Measurements from ENCODE around the gene ZNF200.

ZNF200 gene

GRCh38 chr16:3248596-3248995 lies 13.6 kb upstream of the ZNF200 start:
- H3K27ac ChIP-seq: no peak overlapping the region
- TF ChIP-seq CTCF (IDR thresholded peaks at IDR 0.05): no peak
- TF ChIP-seq ZFX (IDR thresholded peaks at IDR 0.05; ENCODE audit: borderline replicate concordance): no peak

DNA sequence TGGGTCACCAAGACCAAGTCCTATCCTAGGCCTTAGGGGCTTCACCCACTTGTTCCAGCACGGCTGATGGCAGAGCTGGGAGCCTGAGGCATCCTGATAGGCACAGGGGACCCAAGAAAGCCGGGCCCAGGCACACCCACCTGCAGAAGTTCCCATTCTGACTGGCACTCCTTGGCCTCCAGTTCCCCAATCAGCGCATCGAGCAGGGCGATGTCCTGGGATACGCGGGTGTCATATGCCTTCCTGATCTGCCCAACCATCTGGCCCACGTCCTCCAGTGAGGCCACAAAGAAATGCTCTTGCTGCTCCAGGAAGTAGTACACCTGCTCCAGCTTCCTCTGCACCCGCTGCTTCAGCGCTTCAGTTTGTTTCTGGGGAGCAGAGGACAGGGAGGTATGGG lies 11.9 kb upstream of the ZNF200 start:
- no peak overlapping the region for H3K27ac ChIP-seq
- TF ChIP-seq ZFX (IDR thresholded peaks at IDR 0.05; ENCODE audit: borderline replicate concordance) (no peak), CTCF (IDR thresholded peaks at IDR 0.05) (no peak)

GRCh38 chr16:3246002-3246401 lies 11.0 kb upstream of the ZNF200 start:
- no peak overlapping the region for H3K27ac ChIP-seq
- TF ChIP-seq CTCF (IDR thresholded peaks at IDR 0.05): no peak
- TF ChIP-seq ZFX (IDR thresholded peaks at IDR 0.05; ENCODE audit: borderline replicate concordance): no peak

DNA sequence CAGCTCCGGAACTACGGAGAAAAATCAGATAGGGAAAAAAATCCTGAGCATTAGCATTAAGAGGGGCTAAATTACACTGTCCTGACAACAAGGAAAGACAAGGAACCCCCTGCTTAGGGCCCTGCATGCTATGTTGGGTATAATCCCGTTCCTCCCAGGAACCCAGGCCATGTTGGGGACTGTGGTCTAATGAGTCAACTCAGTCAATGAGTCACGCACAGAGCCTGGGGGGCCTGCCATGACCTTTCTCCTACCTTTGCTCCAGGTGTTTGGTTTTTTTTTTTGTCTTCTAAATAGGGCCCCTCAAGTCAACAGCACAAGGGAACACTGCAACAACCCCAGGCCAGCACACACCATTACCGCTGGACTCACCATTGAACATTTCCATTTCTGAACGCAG lies 8.9 kb upstream of the ZNF200 start:
- no peak overlapping the region for H3K27ac ChIP-seq
- TF ChIP-seq CTCF (IDR thresholded peaks at IDR 0.05) (no peak), ZFX (IDR thresholded peaks at IDR 0.05; ENCODE audit: borderline replicate concordance) (no peak)

- H3K27ac ChIP-seq: no peak overlapping the region
- TF ChIP-seq CTCF (IDR thresholded peaks at IDR 0.05) (no peak), ZFX (IDR thresholded peaks at IDR 0.05; ENCODE audit: borderline replicate concordance) (no peak)
Observed at GRCh38 chr16:3242709-3243108, 7.8 kb upstream of the ZNF200 start.

GRCh38 chr16:3241761-3242160 lies 6.8 kb upstream of the ZNF200 start:
- TF ChIP-seq ZFX (IDR thresholded peaks at IDR 0.05; ENCODE audit: borderline replicate concordance) (no peak), CTCF (IDR thresholded peaks at IDR 0.05) (no peak)
- H3K27ac ChIP-seq: no peak overlapping the region

DNA sequence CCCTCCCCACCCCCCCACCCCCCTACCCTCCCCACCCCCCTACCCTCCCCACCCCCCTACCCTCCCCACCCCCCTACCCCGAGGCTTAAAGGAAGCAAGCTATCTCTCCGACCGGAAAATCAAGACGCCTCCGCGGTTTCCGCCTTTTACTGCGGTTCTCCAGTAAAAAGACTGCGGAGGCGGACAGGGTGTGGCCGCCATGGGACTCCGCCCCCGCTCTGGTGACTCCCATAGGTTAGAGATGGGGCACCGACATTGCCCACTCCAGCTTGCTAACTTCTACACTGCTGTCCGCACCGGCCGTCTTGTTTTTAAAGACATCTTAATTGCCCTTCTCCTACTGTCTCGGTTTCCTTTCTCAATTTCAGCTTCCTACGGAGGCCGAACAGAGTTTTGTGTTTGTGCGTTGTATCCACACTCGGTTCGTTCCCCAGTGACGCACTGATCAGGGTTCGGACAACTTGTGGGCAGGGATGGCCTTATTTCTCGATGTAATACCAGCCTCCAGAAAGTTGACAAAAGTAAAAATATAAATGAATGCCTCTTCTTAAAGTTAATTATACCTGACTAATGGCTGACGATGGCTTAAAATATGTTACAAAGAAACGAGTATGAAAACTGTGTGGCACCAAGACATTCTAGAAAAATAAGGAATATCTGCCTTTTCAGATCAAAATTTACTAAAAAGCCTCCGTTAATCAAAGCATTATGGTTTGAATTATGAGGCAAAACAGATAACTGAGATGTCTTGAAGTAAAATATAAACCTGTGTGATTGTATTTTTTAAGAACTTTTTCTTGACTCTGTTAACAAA lies 1.1 kb upstream of the ZNF200 start:
- TF ChIP-seq CTCF (IDR thresholded peaks at IDR 0.05) (no peak), ZFX (IDR thresholded peaks at IDR 0.05; ENCODE audit: borderline replicate concordance) (no peak)
- no peak overlapping the region for H3K27ac ChIP-seq

Measured in 22Rv1 (cell line).